BE2C (cell line): ENCODE results near the gene NXN.

Experiments used
- DNase-seq: peaks from one replicate; pipeline ENCODE4 v3.0.0-alpha.2; 2020
- H3K27me3 ChIP-seq: fragments of 250-450 bp; sonication (Bioruptor Pico); 2 replicates; pipeline ENCODE4 v1.5.1; 2020; ENCODE audit warnings: mild to moderate bottlenecking
- H3K36me3 ChIP-seq: fragments of 250-450 bp; sonication (Bioruptor Pico); 2 replicates; pipeline ENCODE4 v1.5.1; 2020; ENCODE audit warnings: mild to moderate bottlenecking
- H3K4me1 ChIP-seq: fragments of 250-450 bp; sonication (Bioruptor Pico); 2 replicates; pipeline ENCODE4 v1.5.1; 2020
- H3K4me3 ChIP-seq: 2 replicates; pipeline ENCODE4 v1.5.1; 2011; ENCODE audit warnings: low read depth, low read length
- H3K9me3 ChIP-seq: fragments of 250-450 bp; sonication (Bioruptor Pico); 2 replicates; pipeline ENCODE4 v1.5.1; 2020
- CTCF ChIP-seq: IDR thresholded peaks from 2 replicates; pipeline ENCODE4 v1.5.1; 2012; ENCODE audit warnings: mild to moderate bottlenecking, low read depth, low read length

The NXN gene

GRCh38 chr17:987931-988330, 8.4 kb upstream of the NXN start:
- no peaks in the 10 kb centered on the region for H3K9me3 ChIP-seq
- no peak for TF ChIP-seq CTCF
- no peaks in the 10 kb centered on the region for H3K27me3 ChIP-seq
- H3K4me1 ChIP-seq, result no peaks in the 10 kb centered on the region
- no peaks in the 10 kb centered on the region for H3K36me3 ChIP-seq
- no peak for DNase-seq
- no peak overlapping the region for H3K4me3 ChIP-seq

- H3K27me3 ChIP-seq, result no peaks in the 10 kb centered on the region
- H3K9me3 ChIP-seq, result no peaks in the 10 kb centered on the region
- H3K4me3 ChIP-seq, result no peak overlapping the region
- no peaks in the 10 kb centered on the region for H3K4me1 ChIP-seq
- H3K36me3 ChIP-seq, result no peaks in the 10 kb centered on the region
- no peak for TF ChIP-seq CTCF
- no peak for DNase-seq
Measured at GRCh38 chr17:986322-986929, 6.8 kb upstream of the NXN start.

GRCh38 chr17:983921-984320, 4.3 kb upstream of the NXN start:
- Histone ChIP-seq H3K4me3 (no peak overlapping the region), H3K9me3 (no peaks in the 10 kb centered on the region), H3K36me3 (no peaks in the 10 kb centered on the region), H3K27me3 (no peaks in the 10 kb centered on the region), H3K4me1 (no peaks in the 10 kb centered on the region)
- DNase-seq, result no peak
- no peak for TF ChIP-seq CTCF

GRCh38 chr17:981292-981658, 1.7 kb upstream of the NXN start:
- no peak for DNase-seq
- no peaks in the 10 kb centered on the region for H3K9me3 ChIP-seq
- no peak for TF ChIP-seq CTCF
- H3K27me3 ChIP-seq, result peaks cover 25% of the 10 kb centered on the region
- no peak overlapping the region for H3K4me3 ChIP-seq
- no peaks in the 10 kb centered on the region for H3K36me3 ChIP-seq
- no peaks in the 10 kb centered on the region for H3K4me1 ChIP-seq

- Histone ChIP-seq H3K4me1 (no peaks in the 10 kb centered on the region), H3K36me3 (no peaks in the 10 kb centered on the region), H3K4me3 (peak overlapping the region; percentile 38), H3K27me3 (peaks cover 28% of the 10 kb centered on the region), H3K9me3 (no peaks in the 10 kb centered on the region)
- peak; percentile 65 for TF ChIP-seq CTCF
- peak; percentile 67 for DNase-seq
Measured at GRCh38 chr17:980406-981291, 1.1 kb upstream of the NXN start.

- TF ChIP-seq CTCF, result no peak
Measured at GRCh38 chr17:979212-979538, 401 bp downstream of the NXN start.

More at GRCh38 chr17:979212-979538, 401 bp downstream of the NXN start:
- H3K4me3 ChIP-seq, result no peak overlapping the region
- H3K9me3 ChIP-seq, result no peaks in the 10 kb centered on the region
- H3K4me1 ChIP-seq, result no peaks in the 10 kb centered on the region
- DNase-seq, result no peak
- no peaks in the 10 kb centered on the region for H3K36me3 ChIP-seq
- H3K27me3 ChIP-seq, result peaks cover 37% of the 10 kb centered on the region
